ENCODE results near the gene IFNL4.

GRCh38 chr19:39293394-39293793 lies 44.7 kb upstream of the IFNL4 start:
- no peak for TF ChIP-seq CTCF (IDR thresholded peaks at IDR 0.05; ENCODE audit: low read length)
- no peak for TF ChIP-seq EZH2 (IDR thresholded peaks at IDR 0.05; ENCODE audit: borderline replicate concordance, low read length)

Data from OCI-LY1 (cell line).